AG08395 (cell line): ENCODE data around the gene GGA2.
"Not testable (repeated sequence)": the region's sequence is repeated elsewhere in the genome, so short reads cannot be mapped to it uniquely, and the experiment has no call there.

Source experiments
- DNase-seq: peaks from one replicate; pipeline ENCODE4 v3.0.0; 2012; ENCODE audit warnings: mixed read lengths, low spot score

Gene GGA2

GRCh38 chr16:23510164-23510914, at the start of gene GGA2:
Gene GGA2, minus strand, starts transcription at chr16:23510494. Its CDS starts 83 bp downstream, at chr16:23510411.
- DNase-seq = peak; percentile 91

DNA sequence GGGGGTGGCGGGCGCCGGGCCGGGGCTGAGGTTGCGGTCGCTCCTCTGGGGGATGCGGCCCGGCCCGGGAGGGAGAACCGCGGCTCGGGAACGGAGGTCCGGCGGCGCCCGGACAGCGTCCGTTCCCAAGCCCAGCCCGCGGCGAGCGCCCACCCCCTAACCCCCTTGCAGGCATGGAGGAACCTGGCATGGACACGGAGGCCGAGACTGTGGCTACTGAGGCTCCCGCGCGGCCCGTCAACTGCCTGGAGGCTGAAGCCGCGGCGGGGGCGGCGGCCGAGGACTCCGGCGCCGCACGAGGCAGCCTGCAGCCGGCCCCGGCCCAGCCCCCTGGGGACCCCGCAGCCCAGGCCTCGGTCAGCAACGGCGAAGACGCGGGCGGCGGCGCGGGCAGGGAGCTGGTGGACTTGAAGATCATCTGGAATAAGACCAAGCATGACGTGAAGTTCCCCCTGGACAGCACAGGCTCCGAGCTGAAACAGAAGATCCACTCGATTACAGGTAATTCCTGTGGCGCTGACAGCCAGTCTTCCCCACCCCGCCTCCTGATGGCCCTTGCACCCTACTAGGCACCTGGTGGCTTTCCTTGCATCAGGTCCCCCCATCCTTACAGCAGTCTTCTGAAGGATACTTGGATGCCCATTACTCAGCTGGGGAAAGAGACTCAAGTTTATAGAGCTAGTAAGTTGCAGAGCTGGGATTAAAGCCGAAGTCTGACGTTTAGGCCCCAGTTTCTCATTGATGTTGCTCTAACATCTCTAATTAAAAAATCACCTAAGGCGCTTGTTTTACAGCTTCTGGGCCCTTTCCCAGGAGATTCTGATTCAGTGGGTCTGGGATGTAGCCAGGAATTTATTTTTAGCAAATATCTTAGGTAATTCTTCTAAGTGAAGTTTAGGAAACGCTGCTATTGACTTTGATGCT, 47.7 kb upstream of the GGA2 start:
- peak; percentile 18 for DNase-seq

GRCh38 chr16:23556881-23557778, 46.8 kb upstream of the GGA2 start, which contains the start of the genes EARS2 and UBFD1:
Gene EARS2, minus strand, starts transcription at chr16:23557350. Its CDS starts 7 bp downstream, at chr16:23557343.
Gene UBFD1, plus strand, starts transcription at chr16:23557727. Its CDS starts 16 bp downstream, at chr16:23557743.
- DNase-seq = peak; percentile 97

GRCh38 chr16:23554536-23554935, 44.2 kb upstream of the GGA2 start:
- DNase-seq = no peak

- DNase-seq = no peak
Measured at GRCh38 chr16:23552161-23552560, 41.9 kb upstream of the GGA2 start.

DNA sequence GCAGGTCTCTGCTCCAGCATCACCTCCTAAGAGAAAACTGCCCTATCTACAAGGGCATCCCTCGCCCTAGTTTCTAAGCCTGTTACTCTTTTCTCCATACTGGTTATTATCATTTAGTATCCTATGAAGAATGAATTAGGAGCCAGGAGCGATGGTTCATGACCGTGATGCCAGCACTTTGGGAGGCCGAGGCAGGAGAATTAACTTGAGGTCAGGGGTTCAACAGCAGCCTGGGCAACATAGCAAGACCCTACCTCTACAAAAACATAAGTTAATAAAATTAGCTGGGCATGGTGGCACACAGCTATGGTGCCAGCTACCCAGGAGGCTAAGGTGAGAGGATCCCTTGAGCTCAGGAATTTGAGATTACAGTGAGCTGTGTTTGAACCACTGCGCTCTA, 39.6 kb upstream of the GGA2 start:
- no peak for DNase-seq

GRCh38 chr16:23544436-23544835, 34.1 kb upstream of the GGA2 start:
- no peak for DNase-seq

- not testable (repeated sequence) for DNase-seq
Measured at GRCh38 chr16:23540817-23541178, 30.5 kb upstream of the GGA2 start.

- no peak for DNase-seq
Measured at GRCh38 chr16:23539984-23540816, 29.9 kb upstream of the GGA2 start.

DNA sequence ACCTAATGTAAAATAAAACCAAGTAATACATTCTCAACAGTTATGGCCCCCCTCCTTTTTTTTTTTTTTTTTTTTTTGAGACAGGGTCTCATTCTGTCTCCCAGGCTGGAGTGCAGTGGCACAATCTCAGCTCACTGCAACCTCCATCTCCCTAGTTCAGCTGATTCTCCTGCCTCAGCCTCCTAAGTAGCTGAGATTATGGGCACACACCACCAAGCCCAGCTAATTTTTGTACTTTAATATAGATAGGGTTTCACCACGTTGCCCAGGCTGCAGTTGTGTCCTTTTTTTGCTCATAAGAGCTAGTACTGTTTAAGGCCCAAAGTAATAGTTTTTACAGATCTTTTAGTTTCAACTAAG, 28.6 kb upstream of the GGA2 start:
- DNase-seq = no peak

DNA sequence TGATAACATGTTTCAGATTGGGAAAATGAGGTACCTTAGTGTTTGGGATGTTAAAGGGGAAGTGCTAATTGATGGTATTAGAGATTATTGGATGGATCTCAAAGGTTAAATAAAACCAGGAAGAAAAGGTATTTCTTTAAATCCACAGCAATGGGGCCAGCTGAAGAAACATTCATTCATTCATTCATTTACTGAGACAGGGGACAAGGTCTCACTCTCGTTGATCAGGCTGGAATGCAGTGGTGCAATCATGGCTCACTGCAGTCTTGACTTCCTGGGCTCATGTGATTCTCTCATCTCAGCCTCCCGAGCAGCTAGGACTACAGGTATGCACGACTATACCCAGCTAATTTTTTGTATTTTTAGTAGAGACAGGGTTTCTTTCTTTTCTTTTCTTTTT, 27.1 kb upstream of the GGA2 start:
- DNase-seq = no peak

DNA sequence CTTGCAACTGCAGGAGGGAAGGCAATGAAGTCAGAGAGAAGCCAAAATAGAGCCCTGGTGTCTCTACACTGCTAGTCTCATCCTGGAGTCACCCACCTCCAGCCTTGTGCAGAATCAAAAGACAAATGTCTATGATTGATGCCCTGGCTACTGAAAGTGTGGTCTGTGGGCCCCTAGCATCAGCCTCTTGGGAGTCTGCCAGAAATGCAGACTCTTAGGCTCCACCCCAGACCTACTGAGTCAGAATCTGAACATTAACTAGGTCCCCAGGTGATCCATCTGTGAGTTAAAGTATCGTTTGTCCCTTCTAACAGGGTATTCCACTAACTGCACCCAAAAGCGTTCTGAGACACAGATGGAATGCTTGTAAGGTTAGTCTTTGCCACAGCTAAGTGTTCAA, 25.6 kb upstream of the GGA2 start:
- DNase-seq = no peak

DNA sequence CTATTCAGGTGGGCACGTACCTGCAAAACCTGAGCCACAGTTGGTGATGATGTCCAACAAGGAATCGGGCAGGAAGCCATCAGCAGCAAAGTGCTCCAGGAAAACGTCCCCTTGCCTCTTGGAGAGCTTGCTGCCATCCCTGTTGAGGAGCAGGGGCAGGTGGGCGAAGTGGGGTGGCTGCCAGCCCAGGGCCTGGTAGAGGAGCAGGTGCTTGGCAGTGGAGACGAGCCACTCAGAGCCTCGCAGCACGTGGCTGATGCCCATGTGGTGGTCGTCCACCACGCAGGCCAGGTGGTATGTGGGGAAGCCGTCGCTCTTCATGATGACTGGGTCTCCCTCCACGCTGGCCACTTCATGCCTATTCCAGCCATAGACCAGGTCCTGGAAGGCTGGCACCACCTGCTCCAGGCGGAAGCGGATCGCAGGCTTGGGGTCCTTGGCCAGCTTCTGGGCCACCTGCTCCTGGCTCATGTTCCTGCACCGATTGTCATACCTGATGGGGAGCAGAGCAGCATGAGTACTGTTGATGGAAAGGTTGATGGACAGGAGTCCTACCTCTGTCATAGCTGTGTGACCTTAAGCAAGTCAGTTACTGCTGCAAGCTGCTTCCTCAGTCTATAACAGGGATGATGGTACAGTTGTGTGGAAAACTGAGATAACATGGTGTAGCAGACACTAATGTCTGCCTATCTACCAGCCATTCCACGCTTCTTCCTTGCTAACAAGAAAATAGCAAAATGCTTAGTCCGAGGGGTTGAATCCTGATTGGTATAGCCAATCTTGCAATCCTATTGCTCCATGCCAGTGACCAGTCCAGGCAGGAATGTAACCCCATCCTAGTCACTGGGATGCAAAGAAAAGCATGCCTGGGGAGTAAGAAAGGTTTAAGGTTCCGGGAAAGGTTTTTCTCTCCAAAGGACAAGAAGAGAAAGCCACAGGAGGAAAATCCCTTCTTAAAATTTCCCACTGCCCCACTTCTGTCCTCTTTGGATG, 24.9 kb upstream of the GGA2 start:
- DNase-seq = peak; percentile 7

GRCh38 chr16:23532448-23532847, 22.2 kb upstream of the GGA2 start:
- no peak for DNase-seq

GRCh38 chr16:23530062-23530461, 19.8 kb upstream of the GGA2 start:
- no peak for DNase-seq

- no peak for DNase-seq
Measured at GRCh38 chr16:23528644-23529310, 18.5 kb upstream of the GGA2 start.

DNA sequence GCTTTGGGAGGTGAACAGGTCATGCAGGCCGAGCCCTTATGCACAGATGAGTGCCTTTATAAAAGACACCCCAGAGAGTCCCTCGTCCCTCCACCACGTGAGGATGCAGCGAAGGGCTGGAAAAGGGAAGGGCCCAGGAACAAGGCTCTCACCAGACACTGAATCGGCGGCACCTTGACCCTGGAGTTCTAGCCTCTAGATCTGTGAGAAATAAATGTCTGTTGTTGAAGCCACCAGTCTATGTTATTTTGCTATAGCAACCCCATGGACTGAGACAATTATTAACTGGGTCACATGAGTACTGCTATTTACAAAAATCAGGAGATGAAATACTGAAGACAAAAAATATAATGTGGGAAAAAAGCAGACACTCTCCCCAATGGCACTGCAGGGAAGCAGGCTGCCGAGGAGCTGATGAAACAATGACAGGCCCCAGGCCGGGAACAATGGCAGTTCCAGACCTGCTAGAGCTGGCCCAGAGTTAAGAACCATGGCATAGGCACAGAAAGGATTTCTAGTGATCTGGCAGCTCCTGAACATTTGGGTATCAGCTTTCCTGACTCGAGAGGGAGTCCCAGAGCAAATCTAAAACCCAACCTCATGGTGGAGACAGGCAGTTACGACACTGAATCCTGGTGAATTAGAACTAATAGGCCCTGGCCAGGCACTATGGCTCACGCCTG, 17.8 kb upstream of the GGA2 start:
- no peak for DNase-seq

GRCh38 chr16:23524886-23525285, 14.6 kb upstream of the GGA2 start:
- no peak for DNase-seq
